ENCODE results near the gene HK3. TPM values are rescaled to one million over a fixed set of nuclear protein-coding genes. Genes with fewer than 3 reads are reported as not detected.

The HK3 gene
- total and polyA plus RNA-seq, 9 of the 15 experiments (the other 6 are each of a cell fraction or from before 2014, with no cell fraction given): 0.16 TPM; not detected in 8

DNA sequence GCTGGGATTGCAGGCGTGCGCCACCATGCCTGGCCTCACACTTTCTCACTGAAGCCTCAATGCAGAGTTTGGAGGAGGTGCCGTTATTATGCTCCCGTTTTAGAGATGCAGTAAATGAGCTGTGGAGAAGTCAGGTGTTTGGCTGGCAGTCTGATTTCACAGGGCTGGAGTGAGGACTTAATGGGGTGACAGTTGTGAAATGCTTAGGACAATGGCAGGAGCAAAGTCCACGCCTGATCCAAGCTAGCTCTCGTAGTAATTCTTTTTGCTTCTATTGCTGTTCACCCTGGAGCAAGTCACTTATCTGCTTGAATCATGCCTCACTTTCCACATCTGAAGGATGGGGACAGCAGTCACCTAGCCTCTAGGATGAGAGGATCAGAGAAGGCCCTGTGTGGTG lies 67.0 kb downstream of the HK3 start:
- CTCF ChIA-PET (ENCODE audit: low intra/inter-chr PET ratio): no interaction called here
- no peaks in the 10 kb centered on the region for H3K9me3 ChIP-seq (replicated peaks; ENCODE audit: control insufficient read depth, insufficient read depth, low read depth, low read length)
- no peaks in the 10 kb centered on the region for H3K79me2 ChIP-seq (ENCODE audit: control insufficient read depth, insufficient read depth, low read length)
- intact Hi-C loops (cut with micrococcal nuclease): no loop called here
- in situ Hi-C loops (cut with MboI): no loop called here
- H3K27me3 ChIP-seq (ENCODE audit: control insufficient read depth in 2 of 2, insufficient read depth in 2 of 2, low read length in 2 of 2): peaks cover 4 to 31% of the 10 kb centered on the region in 2 experiments; a peak in 3 of 5 replicates
- WGBS (ENCODE audit: insufficient coverage, low coverage, missing lambda C conversion rate): 2% methylated on average over 6 of the region's 6 CpGs
- no peak overlapping the region for H2AFZ ChIP-seq (ENCODE audit: low read depth, low read length)
- H3K4me3 ChIP-seq: no peak overlapping the region
- no peak for DNase-seq (ENCODE audit: extremely low read depth in 1 of 4, low spot score in 3 of 4)
- no peaks in the 10 kb centered on the region; a peak in 2 of 5 replicates for H3K4me1 ChIP-seq (replicated peaks in 1 of 2; ENCODE audit: control insufficient read depth in 2 of 2, insufficient read depth in 2 of 2, low read length in 2 of 2)
- ATAC-seq: no peak
- BruUV-seq (replicated peaks): no TSS peak
- H3K27ac ChIP-seq (ENCODE audit: extremely low read depth, low read depth, low read length): no peak overlapping the region
- POLR2A ChIA-PET: interaction anchor here (0.6 kb wide), 1 partner anchor 9 kb away, joined by 3 read pairs; no protein-coding TSS in a partner anchor
- no peak overlapping the region for H3K9ac ChIP-seq (ENCODE audit: insufficient read depth in 1 of 2, low read depth in 2 of 2, low read length in 2 of 2)
- H4K20me1 ChIP-seq (replicated peaks; ENCODE audit: control insufficient read depth, insufficient read depth, low read length): 0 out of 2 replicates have a peak, but pooled peaks cover 12% of the 10 kb centered on the region
- no peak overlapping the region for H3K4me2 ChIP-seq (ENCODE audit: insufficient read depth, low read length)
- peaks cover 3% of the 10 kb centered on the region for H3K9me1 ChIP-seq (ENCODE audit: control insufficient read depth, insufficient read depth, low read length)
- TF ChIP-seq, protein P1, sequence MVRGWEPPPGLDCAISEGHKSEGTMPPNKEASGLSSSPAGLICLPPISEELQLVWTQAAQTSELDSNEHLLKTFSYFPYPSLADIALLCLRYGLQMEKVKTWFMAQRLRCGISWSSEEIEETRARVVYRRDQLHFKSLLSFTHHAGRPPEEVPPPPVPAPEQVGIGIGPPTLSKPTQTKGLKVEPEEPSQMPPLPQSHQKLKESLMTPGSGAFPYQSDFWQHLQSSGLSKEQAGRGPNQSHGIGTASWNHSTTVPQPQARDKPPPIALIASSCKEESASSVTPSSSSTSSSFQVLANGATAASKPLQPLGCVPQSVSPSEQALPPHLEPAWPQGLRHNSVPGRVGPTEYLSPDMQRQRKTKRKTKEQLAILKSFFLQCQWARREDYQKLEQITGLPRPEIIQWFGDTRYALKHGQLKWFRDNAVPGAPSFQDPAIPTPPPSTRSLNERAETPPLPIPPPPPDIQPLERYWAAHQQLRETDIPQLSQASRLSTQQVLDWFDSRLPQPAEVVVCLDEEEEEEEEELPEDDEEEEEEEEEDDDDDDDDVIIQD (CRISPR knock-in tag; IDR thresholded peaks at IDR 0.05): no peak
- no peak for TF ChIP-seq HSF4 (CRISPR knock-in tag; IDR thresholded peaks at IDR 0.05; ENCODE audit: borderline replicate concordance)
- TF ChIP-seq PCBP1 (IDR thresholded peaks at IDR 0.05; ENCODE audit: low read depth, low read length, poor library complexity, severe bottlenecking): no peak
- no peak for TF ChIP-seq BRD9 (IDR thresholded peaks at IDR 0.05; ENCODE audit: low read depth, partially characterized antibody)
- TF ChIP-seq, protein P2, sequence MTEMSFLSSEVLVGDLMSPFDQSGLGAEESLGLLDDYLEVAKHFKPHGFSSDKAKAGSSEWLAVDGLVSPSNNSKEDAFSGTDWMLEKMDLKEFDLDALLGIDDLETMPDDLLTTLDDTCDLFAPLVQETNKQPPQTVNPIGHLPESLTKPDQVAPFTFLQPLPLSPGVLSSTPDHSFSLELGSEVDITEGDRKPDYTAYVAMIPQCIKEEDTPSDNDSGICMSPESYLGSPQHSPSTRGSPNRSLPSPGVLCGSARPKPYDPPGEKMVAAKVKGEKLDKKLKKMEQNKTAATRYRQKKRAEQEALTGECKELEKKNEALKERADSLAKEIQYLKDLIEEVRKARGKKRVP (CRISPR knock-in tag; IDR thresholded peaks at IDR 0.05): no peak
- no peaks in the 10 kb centered on the region for H3K36me3 ChIP-seq (ENCODE audit: control insufficient read depth, insufficient read depth, low read length)
- FAIRE-seq: no peak

All from K562 (cell line).